Stimulated activated CD4-positive, alpha-beta T cell treated with anti-CD3 and anti-CD28 coated beads, Interleukin-4, amount 100 ng/mL, for 48 hours (primary cell): ENCODE measurements around the gene TTC9C.
A peak's percentile ranks its signal among the peaks of the same experiment; 100 is the strongest.
"Not testable (repeated sequence)": the region's sequence is repeated elsewhere in the genome, so short reads cannot be mapped to it uniquely, and the experiment has no call there.

Source experiments
- DNase-seq, 2 donors: peaks; one replicate each; pipeline ENCODE4 v3.0.0-alpha.2; 2020; ENCODE audit warnings: low read depth in 2 of 2

TTC9C gene

GRCh38 chr11:62749931-62750330, 21.6 kb downstream of the TTC9C start:
- not testable (repeated sequence) for DNase-seq

GRCh38 chr11:62752177-62752785, 24.0 kb downstream of the TTC9C start:
- no peak for DNase-seq

GRCh38 chr11:62752994-62753735, 24.9 kb downstream of the TTC9C start:
- no peak for DNase-seq

- peak; percentile 95 to 97 for DNase-seq
Observed at GRCh38 chr11:62753736-62754603, 25.7 kb downstream of the TTC9C start, which contains the start of gene ZBTB3. Gene ZBTB3, minus strand, starts transcription at chr11:62754160. Its CDS starts 496 bp downstream, at chr11:62753664.

- DNase-seq: no peak
Observed at GRCh38 chr11:62755086-62755615, 26.9 kb downstream of the TTC9C start.

- no peak for DNase-seq
Observed at GRCh38 chr11:62757846-62758788, 29.8 kb downstream of the TTC9C start.

GRCh38 chr11:62760867-62761227, 32.6 kb downstream of the TTC9C start:
- not testable (repeated sequence) for DNase-seq

- DNase-seq: no peak
Observed at GRCh38 chr11:62770778-62771143, 42.5 kb downstream of the TTC9C start.

- DNase-seq: peak; percentile 97
Observed at GRCh38 chr11:62771144-62772021, 43.1 kb downstream of the TTC9C start, which contains the start of gene TAF6L. Gene TAF6L, plus strand, starts transcription at chr11:62771396. Its CDS starts 4,388 bp downstream, at chr11:62775784.

- DNase-seq: no peak
Observed at GRCh38 chr11:62774407-62774806, 46.1 kb downstream of the TTC9C start.

GRCh38 chr11:62775646-62776045, 47.4 kb downstream of the TTC9C start:
- DNase-seq: no peak

- no peak for DNase-seq
Observed at GRCh38 chr11:62777389-62777788, 49.1 kb downstream of the TTC9C start.

- no peak for DNase-seq
Observed at GRCh38 chr11:62778441-62778840, 50.2 kb downstream of the TTC9C start.

GRCh38 chr11:62782753-62783152, 54.5 kb downstream of the TTC9C start:
- DNase-seq: no peak

- DNase-seq: peak; percentile 77 to 78
Observed at GRCh38 chr11:62786318-62787004, 58.2 kb downstream of the TTC9C start.

GRCh38 chr11:62787005-62787759, 58.9 kb downstream of the TTC9C start, which contains the start of gene TMEM179B:
Gene TMEM179B, plus strand, starts transcription at chr11:62787402. Its CDS starts 30 bp downstream, at chr11:62787432.
- DNase-seq: peak; percentile 97 to 99
